Stimulated activated CD4-positive, alpha-beta T cell treated with anti-CD3 and anti-CD28 coated beads, Interleukin-4, amount 100 ng/mL, for 24 hours (primary cell): ENCODE data around the gene DPY19L1.
A peak's percentile ranks its signal among the peaks of the same experiment; 100 is the strongest.
"Not testable (repeated sequence)": the region's sequence is repeated elsewhere in the genome, so short reads cannot be mapped to it uniquely, and the experiment has no call there.

Source experiments
- DNase-seq: peaks from one replicate; pipeline ENCODE4 v3.0.0-alpha.2; 2020

The DPY19L1 gene

GRCh38 chr7:35030848-35031247, 6.4 kb downstream of the DPY19L1 start:
- no peak for DNase-seq

DNA sequence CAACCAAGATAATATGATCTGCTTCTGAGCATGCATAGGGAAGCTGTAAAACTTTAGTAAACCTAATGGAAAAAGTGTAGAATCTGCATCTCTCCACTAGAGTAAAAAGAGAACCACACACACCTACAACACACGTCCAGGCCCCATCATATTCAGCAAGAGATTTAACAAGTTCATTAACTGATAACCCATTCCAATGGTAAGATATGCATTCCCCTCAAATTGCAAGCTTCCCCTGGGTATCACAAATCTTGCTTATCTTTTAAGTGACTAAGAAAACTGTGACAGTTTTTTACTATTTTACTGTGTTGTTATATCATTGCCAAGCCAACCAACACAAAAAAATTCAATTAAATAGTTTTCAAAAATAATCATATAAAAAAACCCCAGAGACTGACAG, 8.0 kb downstream of the DPY19L1 start:
- no peak for DNase-seq

GRCh38 chr7:35026150-35026549, 11.1 kb downstream of the DPY19L1 start:
- DNase-seq: no peak

DNA sequence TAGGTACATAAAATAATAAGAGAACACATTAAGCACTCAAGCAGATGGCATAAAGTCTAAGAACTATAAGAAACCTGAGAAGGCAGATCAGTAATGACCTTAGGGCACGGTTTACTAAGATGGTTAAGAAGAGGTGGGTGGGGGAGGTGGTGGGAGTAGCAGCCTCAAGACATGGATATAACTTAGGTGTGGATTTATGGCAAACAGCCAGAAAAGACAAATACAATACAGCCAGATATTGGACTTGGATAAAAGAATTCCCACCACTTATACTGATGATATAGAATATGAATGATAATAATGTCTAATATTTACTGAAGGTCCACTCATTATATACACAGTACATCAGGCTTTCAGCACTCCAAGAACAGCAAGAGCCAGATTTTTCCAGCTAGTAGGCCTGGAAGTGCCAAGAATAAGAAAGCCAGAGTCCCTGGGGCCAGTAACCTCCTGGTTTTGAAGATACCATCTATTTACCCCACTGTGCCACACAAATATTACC, 11.9 kb downstream of the DPY19L1 start:
- no peak for DNase-seq

GRCh38 chr7:35024298-35024697, 13.0 kb downstream of the DPY19L1 start:
- DNase-seq: no peak

DNA sequence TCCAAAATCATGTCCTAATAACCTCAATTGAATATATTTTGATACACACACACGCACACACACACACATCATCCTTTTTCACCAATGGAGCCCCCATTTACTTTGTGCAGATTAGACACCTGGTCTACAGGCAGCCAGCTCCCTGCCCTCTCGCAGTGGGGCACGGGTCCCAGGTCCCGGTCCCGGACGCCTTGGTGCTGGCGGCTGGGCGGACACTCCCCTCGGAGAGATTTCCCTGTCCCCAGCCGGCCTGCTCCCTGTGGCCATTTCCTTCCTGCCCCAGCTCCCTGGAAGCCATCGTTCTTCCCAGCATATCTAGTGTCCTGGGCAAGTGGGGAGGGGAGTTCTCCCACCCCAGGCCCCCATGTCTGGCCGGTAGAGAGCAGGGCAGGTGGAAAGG, 14.6 kb downstream of the DPY19L1 start:
- no peak for DNase-seq

- no peak for DNase-seq
These were observed 15.8 kb downstream of the DPY19L1 start for GRCh38 chr7:35021445-35021844.

- no peak for DNase-seq
These were observed 17.5 kb downstream of the DPY19L1 start for GRCh38 chr7:35019801-35020200.

GRCh38 chr7:35019179-35019729, 18.0 kb downstream of the DPY19L1 start:
- no peak for DNase-seq

DNA sequence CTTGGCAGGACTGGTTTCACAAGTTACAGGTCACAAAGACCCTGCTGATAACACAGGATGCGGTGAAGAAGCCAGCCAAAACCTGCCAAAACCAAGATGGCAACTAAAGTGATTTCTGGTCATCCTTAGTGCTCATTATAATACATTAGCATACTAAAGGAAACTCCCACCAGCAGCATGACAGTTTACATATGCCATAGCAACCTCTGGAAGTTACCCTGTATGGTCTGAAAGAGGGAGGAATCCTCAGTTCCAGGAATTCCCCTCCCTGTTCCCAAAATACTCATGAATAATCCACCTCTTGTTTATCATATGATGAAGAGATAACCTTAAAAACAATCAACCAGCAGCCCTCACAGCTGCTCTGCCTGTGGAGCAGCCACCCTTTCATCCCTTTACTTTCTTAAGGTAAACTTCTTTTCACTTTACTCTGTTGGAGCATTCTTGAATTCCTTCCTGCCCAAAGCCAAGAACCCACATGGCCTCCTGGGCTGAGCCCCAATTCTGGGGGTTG, 21.9 kb downstream of the DPY19L1 start:
- no peak for DNase-seq

DNA sequence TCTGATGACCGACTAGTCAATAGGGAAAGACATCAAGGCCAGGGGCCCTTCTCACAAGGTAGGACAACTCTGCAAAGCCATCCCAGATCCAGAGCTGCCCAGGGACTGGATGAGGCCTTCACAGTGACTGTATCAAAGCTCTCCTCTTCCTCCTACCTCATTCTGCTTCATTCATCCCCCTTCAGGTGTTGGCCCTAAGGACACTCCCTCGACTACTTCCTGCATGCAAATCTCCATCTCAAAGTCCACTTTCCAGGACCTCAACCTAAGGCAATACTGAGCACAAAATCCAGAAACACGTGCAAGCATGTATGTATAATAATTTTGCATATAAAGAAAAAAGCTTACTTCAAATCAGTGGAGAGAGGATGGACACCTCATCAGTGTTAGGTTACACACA, 25.1 kb downstream of the DPY19L1 start:
- DNase-seq: no peak

DNA sequence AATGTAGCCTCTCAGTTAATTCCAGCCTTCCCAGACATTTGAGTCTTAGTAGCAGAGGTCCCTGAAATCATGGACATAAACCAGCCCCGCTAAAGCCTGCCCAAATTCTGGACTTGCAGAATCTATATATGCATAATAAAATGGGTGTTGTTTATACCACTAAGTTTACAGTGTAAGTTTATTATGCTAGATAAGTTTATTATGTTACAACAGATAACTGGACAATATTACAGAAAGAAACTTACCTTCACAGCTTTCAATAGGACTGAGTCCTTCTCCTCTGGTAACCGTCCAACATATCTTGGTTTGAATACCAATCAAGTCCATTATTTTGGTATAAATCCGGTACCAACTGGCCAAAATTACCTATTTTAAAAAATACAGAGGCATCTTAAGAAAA, 26.2 kb downstream of the DPY19L1 start:
- no peak for DNase-seq

- DNase-seq: no peak
These were observed 29.5 kb downstream of the DPY19L1 start for GRCh38 chr7:35007768-35008167.

- no peak for DNase-seq
These were observed 32.7 kb downstream of the DPY19L1 start for GRCh38 chr7:35004531-35005095.

DNA sequence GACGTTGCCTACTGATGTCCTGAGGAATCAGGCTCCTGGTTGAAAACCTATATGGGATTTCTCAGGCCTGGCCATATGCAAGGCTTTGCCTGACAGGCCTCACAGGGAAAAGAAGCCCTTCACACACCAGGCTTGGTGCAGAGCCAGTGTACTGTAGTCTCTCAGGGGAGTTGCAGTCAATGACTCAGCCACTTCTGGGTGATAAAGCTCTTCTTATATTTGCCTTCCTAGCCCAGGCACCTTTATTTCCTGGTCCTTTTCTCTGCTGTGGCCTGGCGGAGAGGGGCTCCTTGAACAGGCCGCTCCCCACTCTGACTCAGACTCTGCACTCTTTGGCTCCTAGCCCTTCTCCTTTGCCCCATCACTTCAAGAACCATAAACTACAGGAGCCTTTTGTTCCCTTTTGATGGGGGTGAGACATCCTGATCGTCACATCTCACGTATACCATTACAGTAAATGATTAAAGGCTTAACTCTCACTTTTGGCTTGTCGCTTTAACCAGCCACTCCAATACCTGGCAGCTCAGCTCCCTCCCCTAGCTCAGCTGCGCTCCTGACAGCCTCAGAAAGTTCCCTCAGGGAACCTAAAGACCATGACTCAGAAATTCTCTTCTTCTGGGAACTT, 33.5 kb downstream of the DPY19L1 start:
- no peak for DNase-seq

GRCh38 chr7:35003177-35003650, 34.1 kb downstream of the DPY19L1 start:
- DNase-seq: not testable (repeated sequence)

DNA sequence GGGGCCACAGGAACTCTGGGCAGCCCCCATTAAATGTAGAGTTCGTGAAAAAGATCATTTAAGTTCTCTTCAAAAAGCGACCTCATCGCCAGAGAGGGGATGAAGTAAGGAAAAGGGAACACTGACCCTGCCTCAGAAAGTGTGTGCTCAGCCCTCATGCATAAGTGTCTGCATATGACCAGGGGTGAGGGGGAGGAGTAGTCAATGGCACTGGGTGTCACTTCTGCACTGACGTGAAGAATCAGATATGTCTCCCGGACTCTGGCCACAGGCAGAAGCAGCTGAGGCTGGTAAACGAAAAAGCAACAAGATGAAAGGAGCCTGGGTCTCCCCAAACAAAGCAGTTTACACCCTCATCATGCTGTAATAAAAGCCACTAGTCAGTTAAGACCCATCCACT, 39.0 kb downstream of the DPY19L1 start:
- not testable (repeated sequence) for DNase-seq

DNA sequence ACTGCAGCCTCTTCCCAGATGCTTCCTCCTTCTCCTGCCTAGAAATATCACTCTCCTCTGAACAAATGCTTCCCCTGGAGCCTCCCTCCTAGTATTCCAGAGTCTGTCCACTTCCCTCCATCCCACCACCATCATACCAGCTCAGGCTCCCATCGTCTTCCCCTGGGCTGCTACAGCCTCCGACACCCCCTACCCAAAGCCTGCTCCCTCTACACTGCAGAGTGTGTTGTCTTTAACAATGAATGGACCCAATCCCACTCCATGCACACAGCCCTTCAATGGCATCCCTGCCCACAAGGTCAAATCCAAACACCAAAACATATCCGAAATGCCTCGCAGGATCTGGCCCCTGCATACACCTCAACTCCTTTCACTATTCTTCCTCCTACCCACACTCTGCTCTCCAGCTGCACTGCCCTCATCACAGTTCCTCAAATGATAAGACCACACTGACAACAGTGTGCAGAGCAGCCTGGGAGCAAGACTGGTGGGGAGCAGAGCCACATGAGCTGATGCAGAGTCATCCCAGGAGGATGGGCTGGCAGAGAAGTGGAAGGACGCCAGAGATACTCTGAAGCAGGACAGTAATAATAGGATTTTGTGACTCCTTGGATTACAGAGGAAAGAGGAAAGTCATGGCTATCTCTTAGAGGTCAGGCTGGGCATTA, 40.7 kb downstream of the DPY19L1 start:
- DNase-seq: not testable (repeated sequence)

DNA sequence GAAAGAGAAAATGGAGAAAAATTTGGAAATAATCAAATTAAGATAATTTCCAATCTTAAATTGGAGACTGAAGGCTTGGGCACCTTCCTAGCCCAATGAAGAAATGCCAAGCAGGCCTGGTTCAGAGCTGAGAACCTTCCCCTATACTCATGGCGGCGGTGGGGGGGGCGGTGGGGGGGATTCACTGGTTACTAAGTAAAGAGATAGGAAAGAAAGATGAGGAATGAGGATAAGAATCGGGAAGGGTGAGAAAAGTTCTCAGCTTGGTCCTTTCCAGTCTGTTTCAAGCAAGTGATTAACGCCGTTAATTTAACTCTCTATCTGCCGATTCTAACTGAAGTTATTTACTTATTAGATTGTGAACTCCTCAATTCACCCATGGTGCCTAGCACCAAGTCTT, 41.5 kb downstream of the DPY19L1 start:
- no peak for DNase-seq

GRCh38 chr7:34991938-34992840, 45.1 kb downstream of the DPY19L1 start:
- DNase-seq: peak; percentile 65

DNA sequence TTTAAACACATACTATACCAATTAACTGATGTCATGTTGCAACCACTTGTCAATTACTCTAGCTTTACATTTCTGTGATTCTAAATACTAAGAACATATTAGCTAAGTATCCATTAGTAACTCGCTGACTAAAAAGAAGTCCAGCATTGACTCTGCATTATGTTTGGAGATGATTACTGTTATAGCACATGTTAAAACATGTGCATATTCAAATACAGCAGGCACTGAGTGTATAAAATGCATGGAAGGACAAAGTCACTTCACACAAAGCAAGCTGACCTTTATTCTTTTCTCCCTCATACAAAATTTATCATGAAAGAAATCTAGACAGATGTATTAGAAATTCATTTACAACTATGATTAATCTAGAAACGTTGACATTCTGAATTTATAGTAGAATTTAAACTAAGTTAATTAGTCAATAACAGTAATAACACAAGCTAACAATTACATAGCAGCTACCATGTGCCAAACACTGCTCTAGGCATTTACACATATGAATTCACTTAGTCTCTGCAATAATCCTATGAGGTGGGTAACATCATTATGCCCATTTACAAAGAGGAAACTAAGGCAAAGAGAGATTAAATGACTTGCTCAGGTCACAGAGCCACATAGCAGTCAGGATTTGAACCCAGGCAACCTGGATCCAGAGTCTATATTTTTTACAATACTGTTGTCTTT, 48.7 kb downstream of the DPY19L1 start:
- not testable (repeated sequence) for DNase-seq

DNA sequence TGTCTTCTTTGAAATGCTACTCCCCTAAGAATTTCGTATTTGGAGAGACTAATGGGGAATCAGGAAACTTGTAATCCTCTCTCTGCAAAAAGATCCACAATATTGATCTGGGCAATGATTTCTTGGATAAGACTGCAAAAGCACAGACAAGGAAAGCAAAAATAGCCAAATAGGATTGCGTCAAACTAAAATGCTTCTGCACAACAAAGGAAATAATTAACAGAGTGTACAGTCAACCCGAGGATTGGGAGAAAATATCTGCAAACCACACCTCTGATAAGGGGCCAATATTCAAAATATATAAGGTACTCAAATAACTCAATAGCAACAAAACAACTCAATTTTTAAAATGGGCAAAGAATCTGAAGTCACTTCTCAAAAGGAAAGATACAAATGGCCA, 52.1 kb downstream of the DPY19L1 start:
- DNase-seq: not testable (repeated sequence)
